BLaER1 treated with 17β-estradiol and CSF1 and Interleukin-3, amounts not matched to agents 10 nM and 100 nM (cell line): ENCODE data around the gene KRTAP5-5.

Source experiments
- H3K27ac ChIP-seq, 11 experiments: shearing (Covaris generic); formaldehyde crosslinking; 2 replicates each; pipeline ENCODE4 v1.8.1; 2022
- H3K27me3 ChIP-seq, 11 experiments: shearing (Covaris generic); formaldehyde crosslinking; 2 replicates each; pipeline ENCODE4 v1.8.1; 2022
- H3K36me3 ChIP-seq, 11 experiments: shearing (Covaris generic); formaldehyde crosslinking; 2 replicates each; pipeline ENCODE4 v1.8.1; 2022
- H3K4me1 ChIP-seq, 10 experiments: shearing (Covaris generic); formaldehyde crosslinking; 2 replicates each; pipeline ENCODE4 v1.8.1; 2022
- H3K4me2 ChIP-seq, 11 experiments: shearing (Covaris generic); formaldehyde crosslinking; 2 replicates each; pipeline ENCODE4 v1.8.1; 2022
- H3K4me3 ChIP-seq, 10 experiments: shearing (Covaris generic); formaldehyde crosslinking; 2 replicates each; pipeline ENCODE4 v1.8.1; 2022
- H3K9ac ChIP-seq, 11 experiments: shearing (Covaris generic); formaldehyde crosslinking; 2 replicates each; pipeline ENCODE4 v1.8.1; 2022
- H3K9me3 ChIP-seq, 11 experiments: shearing (Covaris generic); formaldehyde crosslinking; replicated peaks in 1 of 11; 2 replicates each; pipeline ENCODE4 v1.8.1; 2022
- H4K20me1 ChIP-seq, 11 experiments: shearing (Covaris generic); formaldehyde crosslinking; 2 replicates each; pipeline ENCODE4 v1.8.1; 2022
- Cebpa-rat ChIP-seq, 11 experiments: shearing (Covaris generic); IDR thresholded peaks; 2 replicates each; pipeline ENCODE4 v1.8.1; 2022

Gene KRTAP5-5

GRCh38 chr11:1650034-1650917 lies 20.7 kb downstream of the KRTAP5-5 start:
- peaks cover 19 to 31% (median 29%) of the 10 kb centered on the region in 10 experiments for H3K4me1 ChIP-seq
- TF ChIP-seq Cebpa-rat (IDR thresholded peaks at IDR 0.05): no peak

GRCh38 chr11:1650918-1651262 lies 21.3 kb downstream of the KRTAP5-5 start:
- TF ChIP-seq Cebpa-rat (IDR thresholded peaks at IDR 0.05): no peak
- H3K4me2 ChIP-seq: no peak overlapping the region
- H3K27ac ChIP-seq: no peak overlapping the region
- peaks cover 20 to 33% (median 32%) of the 10 kb centered on the region in 10 experiments for H3K4me1 ChIP-seq
- H3K36me3 ChIP-seq: no peaks in the 10 kb centered on the region
- H3K27me3 ChIP-seq: peaks cover 0 to 1% (median 0%) of the 10 kb centered on the region in 11 experiments; a peak in 3 of 22 replicates
- no peak overlapping the region for H3K4me3 ChIP-seq
- peaks cover 0 to 7% (median 0%) of the 10 kb centered on the region in 11 experiments; a peak in 4 of 22 replicates for H4K20me1 ChIP-seq
- H3K9me3 ChIP-seq: no peaks in the 10 kb centered on the region
- H3K9ac ChIP-seq: no peak overlapping the region

More at GRCh38 chr11:1650034-1650917, 20.7 kb downstream of the KRTAP5-5 start:
- no peaks in the 10 kb centered on the region for H3K9me3 ChIP-seq
- no peak overlapping the region for H3K4me3 ChIP-seq
- H3K27me3 ChIP-seq: peaks cover 0 to 8% (median 0%) of the 10 kb centered on the region in 11 experiments; a peak in 7 of 22 replicates
- H3K27ac ChIP-seq: no peak overlapping the region
- H4K20me1 ChIP-seq: peaks cover 0 to 7% (median 0%) of the 10 kb centered on the region in 11 experiments; a peak in 4 of 22 replicates
- H3K36me3 ChIP-seq: no peaks in the 10 kb centered on the region
- H3K9ac ChIP-seq: no peak overlapping the region
- no peak overlapping the region for H3K4me2 ChIP-seq

- Histone ChIP-seq H3K4me3 (no peak overlapping the region), H3K9ac (no peak overlapping the region), H3K27ac (no peak overlapping the region), H3K27me3 (no peaks in the 10 kb centered on the region; a peak in 2 of 22 replicates), H4K20me1 (peaks cover 0 to 7% (median 0%) of the 10 kb centered on the region in 11 experiments; a peak in 4 of 22 replicates), H3K9me3 (no peaks in the 10 kb centered on the region), H3K36me3 (no peaks in the 10 kb centered on the region), H3K4me1 (peaks cover 20 to 39% (median 36%) of the 10 kb centered on the region in 10 experiments), H3K4me2 (no peak overlapping the region)
- no peak for TF ChIP-seq Cebpa-rat (IDR thresholded peaks at IDR 0.05)
These were observed 21.9 kb downstream of the KRTAP5-5 start for GRCh38 chr11:1651411-1651980.

DNA sequence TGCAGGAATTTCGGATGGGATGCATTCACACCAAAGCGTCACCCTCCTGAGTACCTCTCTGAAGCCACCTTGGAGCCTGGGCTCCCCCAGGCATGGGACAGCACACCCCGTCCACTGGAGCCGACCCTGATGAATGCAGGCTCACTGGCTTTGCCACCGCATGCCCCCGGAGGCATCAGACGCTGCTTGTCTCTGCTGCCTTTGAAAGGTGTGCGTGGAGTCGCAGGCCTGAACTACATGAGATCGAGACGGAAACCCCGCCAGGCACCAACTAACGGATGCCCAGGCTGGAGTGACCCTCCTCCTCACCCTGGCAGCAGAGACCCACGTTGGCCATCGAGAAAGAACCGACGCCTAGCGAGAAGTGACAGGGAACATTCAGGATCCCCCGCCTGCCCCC lies 22.5 kb downstream of the KRTAP5-5 start:
- Histone ChIP-seq H3K9me3 (no peaks in the 10 kb centered on the region), H3K4me3 (no peak overlapping the region), H3K27ac (no peak overlapping the region), H3K36me3 (no peaks in the 10 kb centered on the region), H3K4me1 (peaks cover 20 to 44% (median 36%) of the 10 kb centered on the region in 10 experiments), H3K4me2 (no peak overlapping the region), H3K9ac (no peak overlapping the region), H3K27me3 (no peaks in the 10 kb centered on the region; a peak in 2 of 22 replicates), H4K20me1 (peaks cover 0 to 7% (median 0%) of the 10 kb centered on the region in 11 experiments; a peak in 4 of 22 replicates)
- no peak for TF ChIP-seq Cebpa-rat (IDR thresholded peaks at IDR 0.05)

- Histone ChIP-seq H3K9me3 (no peaks in the 10 kb centered on the region), H3K4me2 (peak overlapping the region in 1 of 11 experiments; percentile 82; a peak in 2 of 22 replicates), H3K36me3 (no peaks in the 10 kb centered on the region), H3K4me1 (peaks cover 20 to 48% (median 36%) of the 10 kb centered on the region in 10 experiments), H4K20me1 (peaks cover 0 to 7% (median 0%) of the 10 kb centered on the region in 11 experiments; a peak in 4 of 22 replicates), H3K27ac (no peak overlapping the region), H3K27me3 (no peaks in the 10 kb centered on the region; a peak in 2 of 22 replicates), H3K4me3 (no peak overlapping the region), H3K9ac (no peak overlapping the region)
- no peak for TF ChIP-seq Cebpa-rat (IDR thresholded peaks at IDR 0.05)
These were observed 22.8 kb downstream of the KRTAP5-5 start for GRCh38 chr11:1652442-1652770.

- Histone ChIP-seq H3K9ac (no peak overlapping the region), H3K4me1 (peaks cover 20 to 53% (median 41%) of the 10 kb centered on the region in 10 experiments), H3K4me3 (no peak overlapping the region; a peak in 1 of 20 replicates), H3K36me3 (no peaks in the 10 kb centered on the region), H3K4me2 (peak overlapping the region; percentile 59 to 86 (median 77)), H3K27me3 (no peaks in the 10 kb centered on the region; a peak in 2 of 22 replicates), H3K9me3 (no peaks in the 10 kb centered on the region), H4K20me1 (peaks cover 0 to 7% (median 0%) of the 10 kb centered on the region in 11 experiments; a peak in 4 of 22 replicates), H3K27ac (no peak overlapping the region)
- no peak for TF ChIP-seq Cebpa-rat (IDR thresholded peaks at IDR 0.05)
These were observed 23.4 kb downstream of the KRTAP5-5 start for GRCh38 chr11:1652771-1653540.

DNA sequence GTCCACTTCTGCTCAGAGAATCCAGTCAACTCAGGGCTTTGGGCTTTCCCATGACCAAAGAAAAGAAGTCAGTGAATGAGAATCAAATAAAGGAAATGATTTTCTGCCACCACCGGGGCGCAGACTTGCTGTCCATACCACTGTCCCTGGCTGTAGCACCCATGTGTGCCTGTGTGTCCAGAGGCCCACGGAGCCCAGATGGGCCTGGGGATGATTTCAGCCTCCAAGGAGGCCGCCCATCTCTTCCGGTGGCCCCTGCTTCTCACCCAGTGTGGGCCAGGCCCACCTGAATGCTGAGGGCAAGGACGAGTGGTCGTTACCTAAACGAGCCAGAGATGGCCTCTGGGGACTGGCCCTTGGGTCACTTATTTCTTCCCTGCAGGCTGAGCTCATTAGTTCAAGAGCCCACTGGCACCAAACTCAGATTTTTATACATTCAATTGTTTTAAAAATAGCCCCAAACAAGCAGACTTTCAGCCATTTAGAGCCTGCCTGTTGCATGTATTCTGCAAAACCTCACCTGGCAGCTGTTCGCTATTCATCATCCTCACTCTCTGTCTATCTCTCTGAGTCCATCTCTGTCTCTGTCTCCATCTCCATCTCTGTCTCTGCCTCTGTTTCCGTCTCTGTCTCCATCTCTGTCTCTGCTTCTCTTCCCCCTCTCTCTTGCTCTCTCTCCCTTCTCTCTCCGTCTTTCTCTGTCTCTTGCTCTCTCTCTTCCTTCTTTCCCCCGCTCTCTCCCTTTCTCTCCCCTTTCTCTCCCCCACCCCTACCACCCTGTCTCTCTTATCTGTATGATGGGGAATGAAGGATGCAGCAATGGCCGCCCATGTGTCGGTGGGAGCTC lies 24.2 kb downstream of the KRTAP5-5 start:
- peaks cover 20 to 61% (median 49%) of the 10 kb centered on the region in 10 experiments for H3K4me1 ChIP-seq
- H3K9me3 ChIP-seq: no peaks in the 10 kb centered on the region
- no peak overlapping the region for H3K4me3 ChIP-seq
- TF ChIP-seq Cebpa-rat (IDR thresholded peaks at IDR 0.05): no peak
- peaks cover 0 to 7% (median 0%) of the 10 kb centered on the region in 11 experiments; a peak in 4 of 22 replicates for H4K20me1 ChIP-seq
- H3K27ac ChIP-seq: peak overlapping the region in 5 of 11 experiments; percentile 39 to 61 (median 50); a peak in 5 of 22 replicates
- H3K9ac ChIP-seq: peak overlapping the region in 3 of 11 experiments; percentile 9 to 47 (median 30); a peak in 5 of 22 replicates
- peak overlapping the region; percentile 36 to 86 (median 77); a peak in 20 of 22 replicates for H3K4me2 ChIP-seq
- H3K27me3 ChIP-seq: peaks cover 0 to 1% (median 0%) of the 10 kb centered on the region in 11 experiments; a peak in 3 of 22 replicates
- H3K36me3 ChIP-seq: no peaks in the 10 kb centered on the region
